Ovary (tissue), 9 donors: ENCODE results near the gene MAN1C1. TPM values are rescaled to one million over a fixed set of nuclear protein-coding genes. Genes with fewer than 3 reads are reported as not detected.

Experiments
- DNase-seq, 5 donors: peaks; one replicate each; pipeline ENCODE4 v3.0.0-alpha.2; 2019 to 2020
- H3K27ac ChIP-seq, 2 donors: fragments of 200-600 bp; one replicate each; pipeline versions ENCODE4 v1.5.1 to v1.8.0; 2019 to 2022
- H3K27me3 ChIP-seq: fragments of 200-600 bp; one replicate; pipeline ENCODE4 v1.8.0; 2022
- H3K36me3 ChIP-seq: fragments of 200-600 bp; sonication (generic); one replicate; pipeline ENCODE4 v1.5.1; 2019
- H3K4me1 ChIP-seq: one replicate; pipeline ENCODE4 v1.8.1; 2013; ENCODE audit warnings: mild to moderate bottlenecking, moderate library complexity; ENCODE audit not compliant: insufficient read depth
- H3K4me3 ChIP-seq: fragments of 200-600 bp; sonication (generic); one replicate; pipeline ENCODE4 v1.5.1; 2017
- H3K9me3 ChIP-seq, 2 donors: fragments of 200-600 bp in 1 of 2; sonication (generic) in 1 of 2; one replicate each; pipeline versions ENCODE4 v1.5.1 to v1.8.1; 2013 to 2019; ENCODE audit warnings: mild to moderate bottlenecking in 1 of 2, moderate library complexity in 1 of 2
- CTCF ChIP-seq, 3 donors: fragments of 450-650 bp in 2 of 3; fragments of 200-600 bp in 1 of 3; IDR thresholded peaks; one replicate each; pipeline versions ENCODE4 v1.5.1 to v1.8.0; 2016 to 2022; ENCODE audit warnings: antibody characterized with exemption in 3 of 3, mild to moderate bottlenecking in 1 of 3
- EP300 ChIP-seq: sonication (generic); formaldehyde crosslinking; IDR thresholded peaks from one replicate; pipeline ENCODE4 v1.6.1; 2017; ENCODE audit warnings: antibody characterized with exemption
- POLR2A ChIP-seq: fragments of 450-650 bp; IDR thresholded peaks from one replicate; pipeline ENCODE4 v1.6.1; 2017; ENCODE audit warnings: antibody characterized with exemption, mild to moderate bottlenecking, moderate library complexity
- WGBS, 3 donors: extraction: QIAGEN DNeasy Blood & Tissue Kit in 1 of 3; methylation state at CpG; one replicate each; pipeline versions ENCODE4 v1.1.5 to v1.1.7; 2013 to 2017; 5-methylcytosine and 5-hydroxymethylcytosine counted together
- intact Hi-C, 4 donors: fragments of 100-400 bp; cut with DNase I; formaldehyde crosslinking; loops; one replicate each; pipeline versions ENCODE4 v1.11.0 to v1.15.1; 2022 to 2023
- polyA plus RNA-seq, 2 donors: library from polyadenylated mRNA; stranded (reverse); fragments of 200-250 nt in 1 of 2; fragments of 350-450 nt in 1 of 2; fragmentation: Illumina TruSeq in 1 of 2; extraction: RNeasy Lipid Tissue Mini Kit (QIAGEN cat#74804) in 1 of 2; gene quantifications; one replicate each; pipeline ENCODE4 v1.2.3, GENCODE V29; 2013 to 2014
- total RNA-seq, 7 donors: library from RNA; depleted of rRNA in 2 of 7; stranded (reverse); fragments of >200 nt in 2 of 7; fragmentation: NEBNext Ultra II Directional in 3 of 7; extraction: Animal tissue kit (Norgen Biotek cat#: 25700) in 3 of 7; gene quantifications; one replicate each; pipeline versions ENCODE4 v1.1.0 to v1.2.4, GENCODE V29; 2016 to 2023
- donor health status: DM: no; HTN: no; CAD: no; lungs with moderate emphysema.
- donor health status: DM: no; HTN: no; CAD: no.
- donor health status: Bipolar disorder and iron deficiency.
- donor health status: DM: yes; HTN: yes; CAD: no.
- donor health status: DM: no; HTN: no; CAD: no.
- donor health status: DM: yes; HTN: yes; CAD: no.

MAN1C1 gene
- total and polyA plus RNA-seq, 9 donors = 18.0 to 59.2 (median 33.1) TPM

- no peaks in the 10 kb centered on the region for H3K36me3 ChIP-seq
- no peaks in the 10 kb centered on the region for H3K27me3 ChIP-seq
- WGBS, 3 donors = 90 to 92% (median 91%) methylated on average over 23 of the region's 23 CpGs
- no peak overlapping the region for H3K27ac ChIP-seq
- no peak overlapping the region for H3K4me3 ChIP-seq
- DNase-seq = no peak
- intact Hi-C loops = no loop called here
- no peak for TF ChIP-seq CTCF (IDR thresholded peaks at IDR 0.05)
- no peak for TF ChIP-seq POLR2A
- TF ChIP-seq EP300 = no peak
- H3K9me3 ChIP-seq = no peaks in the 10 kb centered on the region
- peaks cover 13% of the 10 kb centered on the region for H3K4me1 ChIP-seq
These were observed 29.2 kb downstream of the MAN1C1 start for GRCh38 chr1:25645637-25646400.

GRCh38 chr1:25647106-25647505 is 30.5 kb downstream of the MAN1C1 start:
- Histone ChIP-seq H3K4me3 (no peak overlapping the region), H3K36me3 (no peaks in the 10 kb centered on the region), H3K9me3 (no peaks in the 10 kb centered on the region), H3K4me1 (peaks cover 11% of the 10 kb centered on the region), H3K27me3 (no peaks in the 10 kb centered on the region), H3K27ac (no peak overlapping the region)
- 96 to 98% (median 97%) methylated on average over 4 of the region's 4 CpGs for WGBS, 3 donors
- intact Hi-C loops = no loop called here
- no peak for TF ChIP-seq CTCF (IDR thresholded peaks at IDR 0.05)
- no peak for TF ChIP-seq EP300
- no peak for TF ChIP-seq POLR2A
- peak in 1 of 5 donors; percentile 4 for DNase-seq

DNA sequence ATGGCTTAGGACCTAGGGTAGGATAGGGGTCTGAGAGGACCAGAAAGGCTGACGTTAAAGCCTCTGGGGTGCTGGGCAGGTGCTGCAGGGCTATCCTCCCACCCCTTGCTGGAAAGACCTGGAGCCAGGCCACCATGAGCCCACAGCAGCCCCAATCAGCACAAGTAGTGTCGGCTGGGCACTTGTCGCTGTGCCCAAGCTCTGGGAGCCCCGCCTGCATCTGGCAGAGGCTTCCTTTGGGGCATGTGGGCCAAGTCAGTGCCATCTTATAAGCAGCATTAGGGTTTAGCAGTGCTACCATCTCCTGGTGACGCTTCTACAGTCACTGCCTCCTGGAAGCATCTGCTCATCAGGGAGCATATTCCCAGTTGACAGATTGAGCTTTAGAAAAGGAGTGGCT is 31.3 kb downstream of the MAN1C1 start:
- no peaks in the 10 kb centered on the region for H3K9me3 ChIP-seq
- intact Hi-C loops = no loop called here
- no peaks in the 10 kb centered on the region for H3K36me3 ChIP-seq
- TF ChIP-seq POLR2A = no peak
- no peak for TF ChIP-seq CTCF (IDR thresholded peaks at IDR 0.05)
- TF ChIP-seq EP300 = no peak
- no peak overlapping the region for H3K4me3 ChIP-seq
- H3K27me3 ChIP-seq = no peaks in the 10 kb centered on the region
- 92 to 95% (median 94%) methylated on average over 5 of the region's 5 CpGs for WGBS, 3 donors
- H3K4me1 ChIP-seq = peaks cover 11% of the 10 kb centered on the region
- DNase-seq = peak in 1 of 5 donors; percentile 5
- no peak overlapping the region for H3K27ac ChIP-seq

DNA sequence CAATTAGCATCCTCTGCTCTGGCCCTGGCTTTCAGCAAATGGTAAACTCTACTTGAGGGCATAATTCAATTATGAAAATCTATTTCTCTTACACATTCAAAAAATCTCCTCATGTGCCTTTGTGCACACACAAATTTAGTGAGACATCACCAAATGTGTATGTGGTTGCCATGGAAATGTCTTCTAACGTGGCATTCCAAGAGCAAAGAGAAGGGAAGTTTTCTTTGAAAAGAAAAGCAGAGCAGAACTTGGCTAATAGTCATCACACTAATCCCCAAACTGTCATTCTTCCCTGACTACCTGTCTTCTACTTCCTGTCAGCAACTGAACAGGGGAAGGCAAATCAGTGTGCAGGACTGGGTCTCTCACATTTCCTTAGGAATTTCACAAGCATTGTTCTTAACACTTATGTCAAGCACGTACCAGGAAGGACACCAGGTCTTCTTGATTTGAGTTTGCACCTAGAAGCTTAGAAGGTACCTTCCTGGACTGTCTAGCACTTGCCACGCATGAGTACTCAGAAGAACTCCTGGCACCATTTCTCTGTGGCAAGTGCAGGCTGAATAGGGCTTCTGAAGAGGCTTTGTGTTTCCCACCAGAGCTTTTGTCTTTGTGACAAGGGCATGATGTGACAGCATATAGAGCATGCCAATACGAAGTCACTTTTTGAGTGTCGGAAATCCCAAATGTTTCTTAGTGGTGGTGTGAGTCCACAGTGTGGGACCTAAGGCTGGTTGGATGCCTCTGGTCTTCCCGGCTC is 32.3 kb downstream of the MAN1C1 start:
- Histone ChIP-seq H3K4me1 (peaks cover 19% of the 10 kb centered on the region), H3K27ac (no peak overlapping the region), H3K9me3 (no peaks in the 10 kb centered on the region), H3K27me3 (no peaks in the 10 kb centered on the region), H3K4me3 (no peak overlapping the region), H3K36me3 (no peaks in the 10 kb centered on the region)
- no peak for TF ChIP-seq EP300
- TF ChIP-seq CTCF (IDR thresholded peaks at IDR 0.05) = no peak
- TF ChIP-seq POLR2A = no peak
- no peak for DNase-seq
- 86 to 91% (median 86%) methylated on average over 6 of the region's 6 CpGs for WGBS, 3 donors
- intact Hi-C loops = no loop called here
